ENCODE data around the gene NBEA.
A peak's percentile ranks its signal among the peaks of the same experiment; 100 is the strongest.

The NBEA gene

GRCh38 chr13:35465371-35465770, 523.3 kb downstream of the NBEA start:
- Histone ChIP-seq H4K91ac (ENCODE audit: low read depth, low read length, poor library complexity) (no peak overlapping the region), H3K4me1 (ENCODE audit: control insufficient read depth in 2 of 2, insufficient read depth in 1 of 2, low read depth in 1 of 2, low read length in 2 of 2) (peaks cover 3% of the 10 kb centered on the region in 2 donors), H3K4me2 (ENCODE audit: insufficient read depth, low read length, poor library complexity, severe bottlenecking) (no peak overlapping the region), H3K79me1 (ENCODE audit: low read depth, low read length) (no peaks in the 10 kb centered on the region), H3K27ac (replicated peaks; ENCODE audit: low read length) (no peak overlapping the region), H2BK5ac (ENCODE audit: low read length) (no peak overlapping the region), H3K9me3 (replicated peaks in 1 of 2; ENCODE audit: control insufficient read depth in 2 of 2, insufficient read depth in 1 of 2, low read depth in 1 of 2, low read length in 2 of 2) (no peaks in the 10 kb centered on the region), H3K18ac (ENCODE audit: low read length) (no peak overlapping the region), H2AFZ (ENCODE audit: low read length) (no peak overlapping the region), H2BK12ac (ENCODE audit: low read length) (no peak overlapping the region), H2AK5ac (ENCODE audit: low read depth, low read length) (no peak overlapping the region), H3K14ac (ENCODE audit: low read length) (no peak overlapping the region), H3K9ac (ENCODE audit: low read depth, low read length, poor library complexity) (no peak overlapping the region), H3K23ac (ENCODE audit: low read depth, low read length, poor library complexity) (no peak overlapping the region), H2BK15ac (ENCODE audit: low read length) (no peak overlapping the region), H2BK120ac (ENCODE audit: low read depth, low read length) (no peak overlapping the region), H4K8ac (ENCODE audit: low read depth, low read length) (no peak overlapping the region), H3K27me3 (ENCODE audit: control insufficient read depth in 3 of 3, insufficient read depth in 3 of 3, low read depth in 1 of 3, low read length in 3 of 3) (no peaks in the 10 kb centered on the region), H3K4ac (ENCODE audit: low read length) (no peak overlapping the region), H3K36me3 (replicated peaks in 1 of 2; ENCODE audit: control insufficient read depth in 2 of 2, insufficient read depth in 2 of 2, low read length in 2 of 2) (no peaks in the 10 kb centered on the region), H3K4me3 (ENCODE audit: low read length in 2 of 2) (no peak overlapping the region)
- no CpG with 5 or more reads among the region's 3 CpGs for WGBS, 2 donors (ENCODE audit: extremely low coverage in 2 of 2, insufficient read length in 2 of 2, insufficient replicate concordance in 1 of 2)
- DNase-seq (ENCODE audit: low spot score), result no peak

- H3K27ac ChIP-seq (replicated peaks; ENCODE audit: low read length), result peak overlapping the region; percentile 31
- H3K36me3 ChIP-seq (replicated peaks in 1 of 2; ENCODE audit: control insufficient read depth in 2 of 2, insufficient read depth in 2 of 2, low read length in 2 of 2), result no peaks in the 10 kb centered on the region
- no peak overlapping the region for H2BK5ac ChIP-seq (ENCODE audit: low read length)
- no peaks in the 10 kb centered on the region for H3K9me3 ChIP-seq (replicated peaks in 1 of 2; ENCODE audit: control insufficient read depth in 2 of 2, insufficient read depth in 1 of 2, low read depth in 1 of 2, low read length in 2 of 2)
- H3K4me3 ChIP-seq (ENCODE audit: low read length in 2 of 2), result no peak overlapping the region
- peaks cover 2 to 16% (median 15%) of the 10 kb centered on the region in 3 experiments for H3K27me3 ChIP-seq (ENCODE audit: control insufficient read depth in 3 of 3, insufficient read depth in 3 of 3, low read depth in 1 of 3, low read length in 3 of 3)
- H3K4ac ChIP-seq (ENCODE audit: low read length), result no peak overlapping the region
- H3K79me1 ChIP-seq (ENCODE audit: low read depth, low read length), result no peaks in the 10 kb centered on the region
- no peak overlapping the region for H2BK12ac ChIP-seq (ENCODE audit: low read length)
- peaks cover 6% of the 10 kb centered on the region in 2 donors for H3K4me1 ChIP-seq (ENCODE audit: control insufficient read depth in 2 of 2, insufficient read depth in 1 of 2, low read depth in 1 of 2, low read length in 2 of 2)
- no peak overlapping the region for H4K91ac ChIP-seq (ENCODE audit: low read depth, low read length, poor library complexity)
- no peak overlapping the region for H2AFZ ChIP-seq (ENCODE audit: low read length)
- H3K4me2 ChIP-seq (ENCODE audit: insufficient read depth, low read length, poor library complexity, severe bottlenecking), result no peak overlapping the region
- H2BK15ac ChIP-seq (ENCODE audit: low read length), result no peak overlapping the region
- H3K23ac ChIP-seq (ENCODE audit: low read depth, low read length, poor library complexity), result no peak overlapping the region
- H2AK5ac ChIP-seq (ENCODE audit: low read depth, low read length), result no peak overlapping the region
- no peak for DNase-seq (ENCODE audit: low spot score)
- H4K8ac ChIP-seq (ENCODE audit: low read depth, low read length), result no peak overlapping the region
- no peak overlapping the region for H3K14ac ChIP-seq (ENCODE audit: low read length)
- WGBS, 2 donors (ENCODE audit: extremely low coverage in 2 of 2, insufficient read length in 2 of 2, insufficient replicate concordance in 1 of 2), result no CpG with 5 or more reads among the region's 1 CpG
- H3K18ac ChIP-seq (ENCODE audit: low read length), result no peak overlapping the region
- H2BK120ac ChIP-seq (ENCODE audit: low read depth, low read length), result no peak overlapping the region
- H3K9ac ChIP-seq (ENCODE audit: low read depth, low read length, poor library complexity), result no peak overlapping the region
Measured at GRCh38 chr13:35468195-35468594, 526.1 kb downstream of the NBEA start.

- no peak overlapping the region for H2BK15ac ChIP-seq (ENCODE audit: low read length)
- H3K9me3 ChIP-seq (replicated peaks in 1 of 2; ENCODE audit: control insufficient read depth in 2 of 2, insufficient read depth in 1 of 2, low read depth in 1 of 2, low read length in 2 of 2), result no peaks in the 10 kb centered on the region
- H2AFZ ChIP-seq (ENCODE audit: low read length), result peak overlapping the region; percentile 91
- H2BK5ac ChIP-seq (ENCODE audit: low read length), result no peak overlapping the region
- peak overlapping the region; percentile 86 for H3K4me2 ChIP-seq (ENCODE audit: insufficient read depth, low read length, poor library complexity, severe bottlenecking)
- no peak overlapping the region for H3K23ac ChIP-seq (ENCODE audit: low read depth, low read length, poor library complexity)
- H3K9ac ChIP-seq (ENCODE audit: low read depth, low read length, poor library complexity), result no peak overlapping the region
- no peak for DNase-seq (ENCODE audit: low spot score)
- no peak overlapping the region for H2BK120ac ChIP-seq (ENCODE audit: low read depth, low read length)
- H2BK12ac ChIP-seq (ENCODE audit: low read length), result no peak overlapping the region
- no peak overlapping the region for H3K14ac ChIP-seq (ENCODE audit: low read length)
- H4K8ac ChIP-seq (ENCODE audit: low read depth, low read length), result no peak overlapping the region
- H3K79me1 ChIP-seq (ENCODE audit: low read depth, low read length), result no peaks in the 10 kb centered on the region
- no CpG with 5 or more reads among the region's 10 CpGs for WGBS, 2 donors (ENCODE audit: extremely low coverage in 2 of 2, insufficient read length in 2 of 2, insufficient replicate concordance in 1 of 2)
- H2AK5ac ChIP-seq (ENCODE audit: low read depth, low read length), result no peak overlapping the region
- no peak overlapping the region for H4K91ac ChIP-seq (ENCODE audit: low read depth, low read length, poor library complexity)
- H3K18ac ChIP-seq (ENCODE audit: low read length), result no peak overlapping the region
- H3K36me3 ChIP-seq (replicated peaks in 1 of 2; ENCODE audit: control insufficient read depth in 2 of 2, insufficient read depth in 2 of 2, low read length in 2 of 2), result no peaks in the 10 kb centered on the region
- no peak overlapping the region for H3K27ac ChIP-seq (replicated peaks; ENCODE audit: low read length)
- H3K4me3 ChIP-seq (ENCODE audit: low read length in 2 of 2), result no peak overlapping the region
- H3K4ac ChIP-seq (ENCODE audit: low read length), result no peak overlapping the region
- H3K4me1 ChIP-seq (ENCODE audit: control insufficient read depth in 2 of 2, insufficient read depth in 1 of 2, low read depth in 1 of 2, low read length in 2 of 2), result peaks cover 6 to 7% of the 10 kb centered on the region in 2 donors
- peaks cover 4 to 21% (median 18%) of the 10 kb centered on the region in 3 experiments for H3K27me3 ChIP-seq (ENCODE audit: control insufficient read depth in 3 of 3, insufficient read depth in 3 of 3, low read depth in 1 of 3, low read length in 3 of 3)
Measured at GRCh38 chr13:35469806-35470525, 527.9 kb downstream of the NBEA start.

- peak overlapping the region; percentile 79 for H3K9ac ChIP-seq (ENCODE audit: low read depth, low read length, poor library complexity)
- no peaks in the 10 kb centered on the region for H3K36me3 ChIP-seq (replicated peaks in 1 of 2; ENCODE audit: control insufficient read depth in 2 of 2, insufficient read depth in 2 of 2, low read length in 2 of 2)
- peak overlapping the region; percentile 86 for H3K4me2 ChIP-seq (ENCODE audit: insufficient read depth, low read length, poor library complexity, severe bottlenecking)
- H3K27me3 ChIP-seq (ENCODE audit: control insufficient read depth in 3 of 3, insufficient read depth in 3 of 3, low read depth in 1 of 3, low read length in 3 of 3), result peaks cover 13 to 31% (median 18%) of the 10 kb centered on the region in 3 experiments
- peak; percentile 71 for DNase-seq (ENCODE audit: low spot score)
- H3K23ac ChIP-seq (ENCODE audit: low read depth, low read length, poor library complexity), result no peak overlapping the region
- no peak overlapping the region for H2BK15ac ChIP-seq (ENCODE audit: low read length)
- H3K4ac ChIP-seq (ENCODE audit: low read length), result no peak overlapping the region
- H2BK12ac ChIP-seq (ENCODE audit: low read length), result no peak overlapping the region
- peaks cover 11 to 17% of the 10 kb centered on the region in 2 donors for H3K4me1 ChIP-seq (ENCODE audit: control insufficient read depth in 2 of 2, insufficient read depth in 1 of 2, low read depth in 1 of 2, low read length in 2 of 2)
- no peak overlapping the region for H3K14ac ChIP-seq (ENCODE audit: low read length)
- peak overlapping the region; percentile 91 for H2AFZ ChIP-seq (ENCODE audit: low read length)
- H2AK5ac ChIP-seq (ENCODE audit: low read depth, low read length), result no peak overlapping the region
- H4K91ac ChIP-seq (ENCODE audit: low read depth, low read length, poor library complexity), result no peak overlapping the region
- H2BK120ac ChIP-seq (ENCODE audit: low read depth, low read length), result no peak overlapping the region
- WGBS, 2 donors (ENCODE audit: extremely low coverage in 2 of 2, insufficient read length in 2 of 2, insufficient replicate concordance in 1 of 2), result no CpG with 5 or more reads among the region's 68 CpGs
- H3K27ac ChIP-seq (replicated peaks; ENCODE audit: low read length), result peak overlapping the region; percentile 33
- peak overlapping the region; percentile 90 for H3K18ac ChIP-seq (ENCODE audit: low read length)
- H4K8ac ChIP-seq (ENCODE audit: low read depth, low read length), result no peak overlapping the region
- H3K9me3 ChIP-seq (replicated peaks in 1 of 2; ENCODE audit: control insufficient read depth in 2 of 2, insufficient read depth in 1 of 2, low read depth in 1 of 2, low read length in 2 of 2), result no peaks in the 10 kb centered on the region
- no peaks in the 10 kb centered on the region for H3K79me1 ChIP-seq (ENCODE audit: low read depth, low read length)
- peak overlapping the region; percentile 58 to 78 for H3K4me3 ChIP-seq (ENCODE audit: low read length in 2 of 2)
- H2BK5ac ChIP-seq (ENCODE audit: low read length), result no peak overlapping the region
Measured at GRCh38 chr13:35470671-35471661, 528.9 kb downstream of the NBEA start.
